ENCODE data around the gene ESYT1. TPM values are rescaled to one million over a fixed set of nuclear protein-coding genes. Genes with fewer than 3 reads are reported as not detected.
A peak's percentile ranks its signal among the peaks of the same experiment; 100 is the strongest.

The ESYT1 gene
- total RNA-seq, 1 donor, result 304 TPM

- H3K27me3 ChIP-seq (ENCODE audit: insufficient read depth, low read length), result no peaks in the 10 kb centered on the region
- H3K4me1 ChIP-seq (ENCODE audit: insufficient read depth, low read length), result peaks cover 18% of the 10 kb centered on the region
- peaks cover 36% of the 10 kb centered on the region for H3K79me2 ChIP-seq (ENCODE audit: insufficient read depth, low read length)
- H3K9me3 ChIP-seq (ENCODE audit: low read depth, low read length), result no peaks in the 10 kb centered on the region
- H4K20me1 ChIP-seq (ENCODE audit: insufficient read depth, low read length), result peaks cover 3% of the 10 kb centered on the region
- no peak for DNase-seq (ENCODE audit: insufficient read length, low spot score, missing footprints)
- H3K4me3 ChIP-seq (ENCODE audit: insufficient read depth, low read length), result no peak overlapping the region
- peaks cover 55% of the 10 kb centered on the region for H3K36me3 ChIP-seq (ENCODE audit: insufficient read depth, low read length)
- H3K27ac ChIP-seq (ENCODE audit: low read depth, low read length), result no peak overlapping the region
- H2AFZ ChIP-seq (ENCODE audit: low read length), result no peak overlapping the region
- H3K4me2 ChIP-seq (ENCODE audit: insufficient read depth, low read length), result no peak overlapping the region
- TF ChIP-seq CTCF (IDR thresholded peaks at IDR 0.05; ENCODE audit: extremely low read depth, low read depth, low read length), result no peak
Observed at GRCh38 chr12:56107242-56107641, 20.8 kb upstream of the ESYT1 start.

- H3K36me3 ChIP-seq (ENCODE audit: insufficient read depth, low read length), result peaks cover 70% of the 10 kb centered on the region
- no peak overlapping the region for H3K27ac ChIP-seq (ENCODE audit: low read depth, low read length)
- no peak for DNase-seq (ENCODE audit: insufficient read length, low spot score, missing footprints)
- H3K4me3 ChIP-seq (ENCODE audit: insufficient read depth, low read length), result no peak overlapping the region
- no peaks in the 10 kb centered on the region for H3K9me3 ChIP-seq (ENCODE audit: low read depth, low read length)
- H3K4me2 ChIP-seq (ENCODE audit: insufficient read depth, low read length), result no peak overlapping the region
- no peak overlapping the region for H2AFZ ChIP-seq (ENCODE audit: low read length)
- H4K20me1 ChIP-seq (ENCODE audit: insufficient read depth, low read length), result peaks cover 1% of the 10 kb centered on the region
- peaks cover 15% of the 10 kb centered on the region for H3K4me1 ChIP-seq (ENCODE audit: insufficient read depth, low read length)
- H3K27me3 ChIP-seq (ENCODE audit: insufficient read depth, low read length), result no peaks in the 10 kb centered on the region
- peaks cover 24% of the 10 kb centered on the region for H3K79me2 ChIP-seq (ENCODE audit: insufficient read depth, low read length)
- TF ChIP-seq CTCF (IDR thresholded peaks at IDR 0.05; ENCODE audit: extremely low read depth, low read depth, low read length), result no peak
Observed at GRCh38 chr12:56110571-56110970, 17.5 kb upstream of the ESYT1 start.

DNA sequence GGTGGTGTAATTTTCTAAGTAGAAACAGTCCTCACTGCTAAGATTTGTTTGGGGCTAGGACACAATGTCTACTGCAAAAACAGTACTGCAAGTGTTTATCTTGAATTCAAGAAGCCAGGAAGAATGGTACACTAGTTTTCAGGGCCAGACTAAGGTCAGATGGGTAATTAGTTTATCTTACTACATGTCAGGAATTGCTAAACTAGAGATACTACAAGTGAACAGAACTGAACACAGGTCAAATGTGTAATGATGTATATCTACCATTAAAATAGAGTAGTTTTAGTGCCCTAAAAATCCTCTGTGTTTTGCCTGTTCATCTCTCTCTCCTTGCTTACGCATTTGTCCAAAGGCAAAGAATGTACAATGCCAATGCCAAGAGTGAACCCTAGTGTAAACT is 14.0 kb upstream of the ESYT1 start:
- Histone ChIP-seq H3K79me2 (ENCODE audit: insufficient read depth, low read length) (peaks cover 19% of the 10 kb centered on the region), H3K4me3 (ENCODE audit: insufficient read depth, low read length) (no peak overlapping the region), H3K4me1 (ENCODE audit: insufficient read depth, low read length) (peaks cover 17% of the 10 kb centered on the region), H2AFZ (ENCODE audit: low read length) (no peak overlapping the region), H3K9me3 (ENCODE audit: low read depth, low read length) (no peaks in the 10 kb centered on the region), H4K20me1 (ENCODE audit: insufficient read depth, low read length) (peaks cover 16% of the 10 kb centered on the region), H3K27ac (ENCODE audit: low read depth, low read length) (no peak overlapping the region), H3K36me3 (ENCODE audit: insufficient read depth, low read length) (peaks cover 52% of the 10 kb centered on the region), H3K27me3 (ENCODE audit: insufficient read depth, low read length) (no peaks in the 10 kb centered on the region), H3K4me2 (ENCODE audit: insufficient read depth, low read length) (no peak overlapping the region)
- DNase-seq (ENCODE audit: insufficient read length, low spot score, missing footprints), result no peak
- TF ChIP-seq CTCF (IDR thresholded peaks at IDR 0.05; ENCODE audit: extremely low read depth, low read depth, low read length), result no peak

DNA sequence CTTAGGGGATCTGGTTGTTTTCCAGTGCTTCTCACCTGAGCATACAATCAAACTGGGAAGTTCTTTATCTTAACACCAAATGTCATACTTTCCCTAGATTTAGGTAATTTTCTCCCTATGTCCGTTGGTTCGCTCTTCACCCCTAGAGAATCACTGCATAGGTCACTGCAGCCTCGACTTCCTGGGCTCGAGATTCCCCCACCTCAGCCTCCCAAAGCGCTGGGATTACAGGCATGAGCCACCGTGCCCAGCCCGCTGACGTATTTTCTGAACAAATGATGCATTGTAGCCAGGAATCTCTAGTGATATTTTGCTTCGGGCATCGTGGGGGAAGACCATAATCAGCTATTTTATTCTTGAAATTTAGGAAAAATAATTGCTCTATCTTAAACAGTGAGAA is 12.7 kb upstream of the ESYT1 start:
- peak; percentile 76 for DNase-seq (ENCODE audit: insufficient read length, low spot score, missing footprints)
- Histone ChIP-seq H3K27me3 (ENCODE audit: insufficient read depth, low read length) (no peaks in the 10 kb centered on the region), H3K36me3 (ENCODE audit: insufficient read depth, low read length) (peaks cover 42% of the 10 kb centered on the region), H4K20me1 (ENCODE audit: insufficient read depth, low read length) (peaks cover 16% of the 10 kb centered on the region), H3K4me2 (ENCODE audit: insufficient read depth, low read length) (peak overlapping the region; percentile 99), H3K27ac (ENCODE audit: low read depth, low read length) (peak overlapping the region; percentile 91), H3K79me2 (ENCODE audit: insufficient read depth, low read length) (peaks cover 21% of the 10 kb centered on the region), H3K9me3 (ENCODE audit: low read depth, low read length) (no peaks in the 10 kb centered on the region), H3K4me3 (ENCODE audit: insufficient read depth, low read length) (peak overlapping the region; percentile 85), H3K4me1 (ENCODE audit: insufficient read depth, low read length) (peaks cover 29% of the 10 kb centered on the region), H2AFZ (ENCODE audit: low read length) (peak overlapping the region; percentile 93)
- no peak for TF ChIP-seq CTCF (IDR thresholded peaks at IDR 0.05; ENCODE audit: extremely low read depth, low read depth, low read length)
